Measurements from ENCODE around the gene PACC1.

Gene PACC1

GRCh38 chr1:212414328-212415106 lies at the start of gene PACC1:
PACC1 (minus strand) TSS chr1:212414886; CDS start chr1:212414757, 129 bp downstream.
- Histone ChIP-seq H3K27me3 (ENCODE audit: insufficient read depth, poor library complexity, severe bottlenecking) (no peaks in the 10 kb centered on the region), H3K4me1 (ENCODE audit: insufficient read depth, poor library complexity, severe bottlenecking) (no peaks in the 10 kb centered on the region), H3K4me3 (ENCODE audit: severe bottlenecking) (peak within 1 kb of the TSS; percentile 69), H3K9me3 (ENCODE audit: severe bottlenecking) (no peaks in the 10 kb centered on the region), H3K36me3 (ENCODE audit: low read depth) (no peaks in the 10 kb centered on the region), H3K27ac (ENCODE audit: poor library complexity, severe bottlenecking) (no peak within 1 kb of the TSS)
- no peak for TF ChIP-seq CTCF (IDR thresholded peaks at IDR 0.05; ENCODE audit: poor library complexity, severe bottlenecking)
- peak; percentile 89 for ATAC-seq (ENCODE audit: low read depth)
- peak; percentile 68 for DNase-seq (ENCODE audit: low spot score)

- ATAC-seq (ENCODE audit: low read depth): no peak
- Histone ChIP-seq H3K4me1 (ENCODE audit: insufficient read depth, poor library complexity, severe bottlenecking) (no peaks in the 10 kb centered on the region), H3K36me3 (ENCODE audit: low read depth) (no peaks in the 10 kb centered on the region), H3K9me3 (ENCODE audit: severe bottlenecking) (no peaks in the 10 kb centered on the region), H3K27me3 (ENCODE audit: insufficient read depth, poor library complexity, severe bottlenecking) (no peaks in the 10 kb centered on the region), H3K4me3 (ENCODE audit: severe bottlenecking) (no peak overlapping the region), H3K27ac (ENCODE audit: poor library complexity, severe bottlenecking) (no peak overlapping the region)
- no peak for DNase-seq (ENCODE audit: low spot score)
- TF ChIP-seq CTCF (IDR thresholded peaks at IDR 0.05; ENCODE audit: poor library complexity, severe bottlenecking): no peak
These were observed 49.0 kb upstream of the PACC1 start for GRCh38 chr1:212463565-212464285.

GRCh38 chr1:212461916-212462660 lies 47.4 kb upstream of the PACC1 start:
- no peak for DNase-seq (ENCODE audit: low spot score)
- no peaks in the 10 kb centered on the region for H3K36me3 ChIP-seq (ENCODE audit: low read depth)
- TF ChIP-seq CTCF (IDR thresholded peaks at IDR 0.05; ENCODE audit: poor library complexity, severe bottlenecking): no peak
- no peaks in the 10 kb centered on the region for H3K4me1 ChIP-seq (ENCODE audit: insufficient read depth, poor library complexity, severe bottlenecking)
- no peaks in the 10 kb centered on the region for H3K27me3 ChIP-seq (ENCODE audit: insufficient read depth, poor library complexity, severe bottlenecking)
- ATAC-seq (ENCODE audit: low read depth): no peak
- H3K9me3 ChIP-seq (ENCODE audit: severe bottlenecking): no peaks in the 10 kb centered on the region
- H3K4me3 ChIP-seq (ENCODE audit: severe bottlenecking): no peak overlapping the region
- H3K27ac ChIP-seq (ENCODE audit: poor library complexity, severe bottlenecking): no peak overlapping the region

GRCh38 chr1:212460376-212460775 lies 45.7 kb upstream of the PACC1 start:
- DNase-seq (ENCODE audit: low spot score): no peak
- no peak overlapping the region for H3K27ac ChIP-seq (ENCODE audit: poor library complexity, severe bottlenecking)

More at GRCh38 chr1:212460376-212460775, 45.7 kb upstream of the PACC1 start:
- no peaks in the 10 kb centered on the region for H3K9me3 ChIP-seq (ENCODE audit: severe bottlenecking)
- no peaks in the 10 kb centered on the region for H3K36me3 ChIP-seq (ENCODE audit: low read depth)
- H3K4me1 ChIP-seq (ENCODE audit: insufficient read depth, poor library complexity, severe bottlenecking): no peaks in the 10 kb centered on the region
- TF ChIP-seq CTCF (IDR thresholded peaks at IDR 0.05; ENCODE audit: poor library complexity, severe bottlenecking): no peak
- H3K4me3 ChIP-seq (ENCODE audit: severe bottlenecking): no peak overlapping the region
- H3K27me3 ChIP-seq (ENCODE audit: insufficient read depth, poor library complexity, severe bottlenecking): no peaks in the 10 kb centered on the region
- ATAC-seq (ENCODE audit: low read depth): no peak
